Measurements from ENCODE around the gene OR2H1. TPM values are rescaled to one million over a fixed set of nuclear protein-coding genes. Genes with fewer than 3 reads are reported as not detected.

OR2H1 gene
- total and polyA plus RNA-seq, 3 donors from 2014 or later: 7.5 to 18.8 (median 16.9) TPM

DNA sequence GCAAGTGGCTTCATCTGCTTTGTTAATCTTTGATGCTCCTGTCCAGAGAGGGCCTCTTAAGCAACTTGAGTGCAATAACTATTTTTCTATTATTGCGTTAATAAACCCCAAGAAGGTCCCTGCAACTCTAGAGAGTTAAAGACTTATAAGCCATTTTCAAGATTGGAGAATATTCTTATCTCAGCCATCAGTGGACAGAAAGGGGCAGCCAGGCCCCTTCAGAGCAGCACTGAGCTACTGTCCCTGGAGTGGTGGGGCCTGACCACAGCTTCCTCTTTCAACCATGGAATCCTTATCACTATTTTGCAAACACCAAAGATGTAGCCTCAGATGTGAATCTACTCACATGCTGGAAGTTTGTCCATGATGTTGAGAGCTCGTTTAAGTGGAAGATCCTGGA is 33.6 kb downstream of the OR2H1 start:
- H3K36me3 ChIP-seq (ENCODE audit: low read depth, missing control alignments): no peaks in the 10 kb centered on the region
- H3K9me3 ChIP-seq: no peaks in the 10 kb centered on the region
- intact Hi-C loops (cut with DNase I; ENCODE audit: low total_unique reads): no loop called here
- TF ChIP-seq POLR2A (IDR thresholded peaks at IDR 0.05) (no peak), CTCF (IDR thresholded peaks at IDR 0.05) (no peak)
- no peak overlapping the region for H3K27ac ChIP-seq
- no peaks in the 10 kb centered on the region for H3K4me1 ChIP-seq
- DNase-seq: no peak
- no peaks in the 10 kb centered on the region for H3K27me3 ChIP-seq
- no peak overlapping the region for H3K4me3 ChIP-seq
- WGBS, 2 donors: 83 to 90% methylated on average over 2 of the region's 2 CpGs

- Histone ChIP-seq H3K9me3 (no peaks in the 10 kb centered on the region), H3K4me1 (no peaks in the 10 kb centered on the region), H3K27ac (no peak overlapping the region), H3K36me3 (ENCODE audit: low read depth, missing control alignments) (no peaks in the 10 kb centered on the region), H3K27me3 (no peaks in the 10 kb centered on the region), H3K4me3 (no peak overlapping the region)
- no peak for TF ChIP-seq POLR2A (IDR thresholded peaks at IDR 0.05)
- TF ChIP-seq CTCF (IDR thresholded peaks at IDR 0.05): no peak
- WGBS, 2 donors: 77% methylated on average over 4 of the region's 4 CpGs
- intact Hi-C loops (cut with DNase I; ENCODE audit: low total_unique reads): no loop called here
- DNase-seq: no peak
Measured at GRCh38 chr6:29491574-29491973, 34.6 kb downstream of the OR2H1 start.

DNA sequence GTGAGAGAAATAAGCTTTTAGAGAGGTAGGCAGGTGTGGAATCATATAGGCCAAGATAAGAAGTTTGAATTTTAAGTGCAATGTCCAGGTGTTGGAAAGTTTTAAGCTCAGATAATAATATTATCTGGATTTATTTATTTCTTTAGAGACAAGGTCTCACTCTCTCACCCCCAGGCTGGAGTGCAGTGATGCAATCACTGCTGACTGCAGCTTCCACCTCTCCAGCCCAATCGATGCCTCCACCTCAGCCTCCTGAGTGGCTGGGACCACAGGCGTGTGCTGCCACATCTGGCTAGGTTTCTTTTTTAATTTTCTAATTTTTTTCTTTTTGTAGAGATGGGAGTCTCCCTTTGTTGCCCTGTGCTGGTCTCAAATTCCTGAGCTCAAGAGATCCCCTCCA is 36.3 kb downstream of the OR2H1 start:
- Histone ChIP-seq H3K27ac (no peak overlapping the region), H3K4me1 (no peaks in the 10 kb centered on the region), H3K27me3 (no peaks in the 10 kb centered on the region), H3K4me3 (no peak overlapping the region), H3K9me3 (no peaks in the 10 kb centered on the region), H3K36me3 (ENCODE audit: low read depth, missing control alignments) (no peaks in the 10 kb centered on the region)
- intact Hi-C loops (cut with DNase I; ENCODE audit: low total_unique reads): no loop called here
- TF ChIP-seq POLR2A (IDR thresholded peaks at IDR 0.05) (no peak), CTCF (IDR thresholded peaks at IDR 0.05) (no peak)
- 73 to 77% methylated on average over 2 of the region's 2 CpGs for WGBS, 2 donors
- DNase-seq: no peak

- Histone ChIP-seq H3K9me3 (no peaks in the 10 kb centered on the region), H3K36me3 (ENCODE audit: low read depth, missing control alignments) (no peaks in the 10 kb centered on the region), H3K27me3 (no peaks in the 10 kb centered on the region), H3K27ac (no peak overlapping the region), H3K4me3 (no peak overlapping the region), H3K4me1 (no peaks in the 10 kb centered on the region)
- intact Hi-C loops (cut with DNase I; ENCODE audit: low total_unique reads): no loop called here
- 74% methylated on average over 2 of the region's 2 CpGs; no CpG with 5 or more reads in 1 of the 2 donors for WGBS, 2 donors
- DNase-seq: no peak
- TF ChIP-seq CTCF (IDR thresholded peaks at IDR 0.05) (no peak), POLR2A (IDR thresholded peaks at IDR 0.05) (no peak)
Measured at GRCh38 chr6:29494131-29494530, 37.2 kb downstream of the OR2H1 start.

- no peaks in the 10 kb centered on the region for H3K9me3 ChIP-seq
- no peak for DNase-seq
- no peaks in the 10 kb centered on the region for H3K36me3 ChIP-seq (ENCODE audit: low read depth, missing control alignments)
- intact Hi-C loops (cut with DNase I; ENCODE audit: low total_unique reads): no loop called here
- no peaks in the 10 kb centered on the region for H3K4me1 ChIP-seq
- H3K27ac ChIP-seq: no peak overlapping the region
- 75 to 78% methylated on average over 4 of the region's 4 CpGs for WGBS, 2 donors
- H3K27me3 ChIP-seq: no peaks in the 10 kb centered on the region
- no peak overlapping the region for H3K4me3 ChIP-seq
- TF ChIP-seq POLR2A (IDR thresholded peaks at IDR 0.05) (no peak), CTCF (IDR thresholded peaks at IDR 0.05) (no peak)
Measured at GRCh38 chr6:29495571-29495970, 38.6 kb downstream of the OR2H1 start.

Data from testis (tissue), 3 donors.